ENCODE measurements around the gene VPS18. TPM values are rescaled to one million over a fixed set of nuclear protein-coding genes. Genes with fewer than 3 reads are reported as not detected.

Gene VPS18
- total and polyA plus RNA-seq, 2 donors (not counting 3 experiments of a cell fraction or from before 2014, with no cell fraction given): 29.3 to 32.8 TPM

DNA sequence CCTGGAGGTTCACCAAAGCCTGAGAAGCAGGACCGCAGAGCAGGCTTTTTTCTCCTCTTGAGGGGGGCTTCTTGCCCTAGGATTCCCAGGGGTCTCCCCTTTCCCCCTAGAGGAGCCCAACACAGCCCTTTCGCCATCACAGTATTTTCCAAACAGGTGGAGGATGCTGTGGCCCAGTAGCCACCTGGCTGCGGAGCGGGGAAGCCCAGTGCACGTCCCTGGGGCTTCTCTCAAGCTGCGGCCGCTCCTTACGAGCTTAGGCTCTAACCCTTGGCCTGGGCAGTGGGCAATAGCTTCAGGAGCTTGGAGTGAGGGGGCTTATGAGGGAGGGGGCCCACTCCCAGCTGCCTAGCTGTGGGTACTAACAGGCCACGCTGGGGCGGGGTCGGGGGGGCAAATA, 23.3 kb downstream of the VPS18 start:
- Histone ChIP-seq H3K4me3 (replicated peaks in 1 of 3; ENCODE audit: insufficient read depth in 1 of 3, low read depth in 1 of 3, low read length in 3 of 3) (no peak overlapping the region), H3K9ac (replicated peaks; ENCODE audit: extremely low read depth, insufficient read depth, low read length) (no peak overlapping the region), H4K20me1 (replicated peaks; ENCODE audit: control insufficient read depth, extremely low read depth, insufficient read depth, low read length) (no peaks in the 10 kb centered on the region), H3K4me2 (ENCODE audit: insufficient read depth, low read length) (no peak overlapping the region), H3K36me3 (ENCODE audit: control insufficient read depth in 2 of 2, extremely low read depth in 1 of 2, insufficient read depth in 2 of 2, low read length in 2 of 2) (no peaks in the 10 kb centered on the region), H3K9me1 (replicated peaks; ENCODE audit: control insufficient read depth, extremely low read depth, insufficient read depth, low read length) (no peaks in the 10 kb centered on the region), H3K9me3 (replicated peaks; ENCODE audit: control insufficient read depth, insufficient read depth, low read length) (no peaks in the 10 kb centered on the region), H3K27me3 (ENCODE audit: control insufficient read depth in 2 of 2, insufficient read depth in 2 of 2, low read length in 2 of 2) (no peaks in the 10 kb centered on the region), H2AFZ (ENCODE audit: low read depth, low read length) (peak overlapping the region; percentile 74), H3K4me1 (ENCODE audit: control insufficient read depth, extremely low read depth, insufficient read depth, low read length) (peaks cover 46% of the 10 kb centered on the region), H3K79me2 (ENCODE audit: control insufficient read depth, insufficient read depth, low read length) (no peaks in the 10 kb centered on the region), H3K27ac (ENCODE audit: insufficient read depth, low read depth, low read length) (peak overlapping the region; percentile 95)
- DNase-seq (ENCODE audit: low read depth, low spot score) (no peak), FAIRE-seq (peak; percentile 18)
- no TSS peak for BruUV-seq (replicated peaks)
- CTCF ChIA-PET: interaction anchor here (0.6 to 6.5 kb wide), 10 partner anchors 9 to 366 kb away, joined by 3 to 100 read pairs (median 6); partner anchors contain the start of gene DLL4
- dilution Hi-C loops (cut with MboI; ENCODE audit: extremely low pct_ligation_motif_present, low sequenced_read_pairs): no loop called here
- TF ChIP-seq MAX (IDR thresholded peaks at IDR 0.05; ENCODE audit: insufficient read depth, insufficient read length): no peak
- no peak for TF ChIP-seq CTCF (IDR thresholded peaks at IDR 0.05; ENCODE audit: extremely low read depth in 1 of 2, insufficient read depth in 1 of 2, low read depth in 1 of 2, low read length in 2 of 2)
- no peak for TF ChIP-seq MYC (IDR thresholded peaks at IDR 0.05; ENCODE audit: low read depth, low read length)
- TF ChIP-seq POLR2A (IDR thresholded peaks at IDR 0.05; ENCODE audit: low read depth, low read length): no peak
- no peak for TF ChIP-seq GATA2 (IDR thresholded peaks at IDR 0.05; ENCODE audit: insufficient read depth, insufficient read length, low read depth, low read length)
- TF ChIP-seq JUN (IDR thresholded peaks at IDR 0.05; ENCODE audit: borderline replicate concordance, insufficient read depth, insufficient read length, low read depth): no peak
- TF ChIP-seq POLR2AphosphoS5 (IDR thresholded peaks at IDR 0.05; ENCODE audit: insufficient read depth, low read depth, low read length): no peak
- intact Hi-C loops (cut with micrococcal nuclease): no loop called here
- POLR2A ChIA-PET: interaction anchor here (1.8 to 3.1 kb wide), 2 partner anchors 11 to 13 kb away, joined by 4 to 14 read pairs; partner anchors contain the start of gene DLL4

Measured in endothelial cell of umbilical vein (primary cell).